HUES64 (cell line): Measurements from ENCODE around the gene CARMIL3.

ENCODE experiments used
- H3K27ac ChIP-seq: 2 replicates; pipeline ENCODE4 v1.7.0; 2013; ENCODE audit warnings: low read depth, low read length, inconsistent platforms
- H3K27me3 ChIP-seq: 2 replicates; pipeline ENCODE4 v1.6.1; 2013; ENCODE audit warnings: mild to moderate bottlenecking, low read length; ENCODE audit not compliant: insufficient read depth
- H3K36me3 ChIP-seq: 2 replicates; pipeline ENCODE4 v1.6.1; 2013; ENCODE audit warnings: mild to moderate bottlenecking, low read length; ENCODE audit not compliant: insufficient read depth
- H3K4me1 ChIP-seq: 2 replicates; pipeline ENCODE4 v1.6.1; 2013; ENCODE audit warnings: mild to moderate bottlenecking, low read length, moderate library complexity; ENCODE audit not compliant: insufficient read depth
- H3K4me3 ChIP-seq: 2 replicates; pipeline ENCODE4 v1.5.1; 2013; ENCODE audit warnings: mild to moderate bottlenecking, low read length, moderate library complexity
- H3K9ac ChIP-seq: 2 replicates; pipeline ENCODE4 v1.6.1; 2013; ENCODE audit warnings: mild to moderate bottlenecking, low read depth, low read length
- H3K9me3 ChIP-seq: 2 replicates; pipeline ENCODE4 v1.6.1; 2013; ENCODE audit warnings: low read depth, low read length; ENCODE audit not compliant: insufficient read depth
- WGBS: fragments of 150-250, 120-280 bp; methylation state at CpG from one replicate; pipeline ENCODE4 v1.1.7; 2013; ENCODE audit warnings: missing lambda C conversion rate; 5-methylcytosine and 5-hydroxymethylcytosine counted together

Gene CARMIL3

GRCh38 chr14:24081739-24082211 is 30.0 kb downstream of the CARMIL3 start:
- H3K9ac ChIP-seq, result no peak overlapping the region
- H3K36me3 ChIP-seq, result no peaks in the 10 kb centered on the region
- peaks cover 20% of the 10 kb centered on the region for H3K4me1 ChIP-seq
- 17% methylated on average over 26 of the region's 26 CpGs for WGBS
- peaks cover 47% of the 10 kb centered on the region for H3K27me3 ChIP-seq
- H3K9me3 ChIP-seq, result no peaks in the 10 kb centered on the region
- H3K4me3 ChIP-seq, result peak overlapping the region; percentile 81
- H3K27ac ChIP-seq, result no peak overlapping the region

GRCh38 chr14:24082411-24083080 is 30.7 kb downstream of the CARMIL3 start:
- Histone ChIP-seq H3K27me3 (peaks cover 47% of the 10 kb centered on the region), H3K36me3 (no peaks in the 10 kb centered on the region), H3K9ac (no peak overlapping the region), H3K4me3 (no peak overlapping the region), H3K4me1 (peaks cover 20% of the 10 kb centered on the region), H3K9me3 (no peaks in the 10 kb centered on the region), H3K27ac (no peak overlapping the region)
- WGBS, result 90% methylated on average over 5 of the region's 5 CpGs

- H3K27me3 ChIP-seq, result peaks cover 47% of the 10 kb centered on the region
- 90% methylated on average over 3 of the region's 3 CpGs for WGBS
- no peaks in the 10 kb centered on the region for H3K9me3 ChIP-seq
- H3K4me3 ChIP-seq, result no peak overlapping the region
- H3K4me1 ChIP-seq, result peaks cover 20% of the 10 kb centered on the region
- no peak overlapping the region for H3K27ac ChIP-seq
- H3K9ac ChIP-seq, result no peak overlapping the region
- no peaks in the 10 kb centered on the region for H3K36me3 ChIP-seq
These were observed 31.7 kb downstream of the CARMIL3 start for GRCh38 chr14:24083462-24083861.

GRCh38 chr14:24084440-24084839 is 32.6 kb downstream of the CARMIL3 start:
- no peak overlapping the region for H3K4me3 ChIP-seq
- no peaks in the 10 kb centered on the region for H3K9me3 ChIP-seq
- peaks cover 47% of the 10 kb centered on the region for H3K27me3 ChIP-seq
- H3K4me1 ChIP-seq, result peaks cover 18% of the 10 kb centered on the region
- no peak overlapping the region for H3K9ac ChIP-seq
- no peaks in the 10 kb centered on the region for H3K36me3 ChIP-seq
- 89% methylated on average over 2 of the region's 2 CpGs for WGBS
- H3K27ac ChIP-seq, result no peak overlapping the region

GRCh38 chr14:24085215-24085614 is 33.4 kb downstream of the CARMIL3 start:
- Histone ChIP-seq H3K9me3 (no peaks in the 10 kb centered on the region), H3K27ac (no peak overlapping the region), H3K9ac (no peak overlapping the region), H3K4me1 (peaks cover 11% of the 10 kb centered on the region), H3K27me3 (peaks cover 42% of the 10 kb centered on the region), H3K4me3 (no peak overlapping the region), H3K36me3 (no peaks in the 10 kb centered on the region)
- 88% methylated on average over 2 of the region's 3 CpGs for WGBS

GRCh38 chr14:24086193-24086955 is 34.6 kb downstream of the CARMIL3 start:
- H3K9ac ChIP-seq, result no peak overlapping the region
- no peaks in the 10 kb centered on the region for H3K36me3 ChIP-seq
- H3K27me3 ChIP-seq, result peaks cover 31% of the 10 kb centered on the region
- no peaks in the 10 kb centered on the region for H3K9me3 ChIP-seq
- H3K4me3 ChIP-seq, result no peak overlapping the region
- WGBS, result 64% methylated on average over 3 of the region's 3 CpGs
- 0 out of 2 replicates have a peak, but pooled peaks cover 4% of the 10 kb centered on the region for H3K4me1 ChIP-seq
- H3K27ac ChIP-seq, result no peak overlapping the region

GRCh38 chr14:24087004-24087403 is 35.2 kb downstream of the CARMIL3 start:
- no peak overlapping the region for H3K4me3 ChIP-seq
- no peak overlapping the region for H3K9ac ChIP-seq
- H3K9me3 ChIP-seq, result no peaks in the 10 kb centered on the region
- no peak overlapping the region for H3K27ac ChIP-seq
- 84% methylated on average over 1 of the region's 1 CpG for WGBS
- H3K36me3 ChIP-seq, result no peaks in the 10 kb centered on the region
- 0 out of 2 replicates have a peak, but pooled peaks cover 1% of the 10 kb centered on the region for H3K4me1 ChIP-seq
- peaks cover 24% of the 10 kb centered on the region for H3K27me3 ChIP-seq

- Histone ChIP-seq H3K9ac (no peak overlapping the region), H3K27ac (no peak overlapping the region), H3K36me3 (no peaks in the 10 kb centered on the region), H3K4me3 (no peak overlapping the region), H3K9me3 (no peaks in the 10 kb centered on the region), H3K4me1 (no peaks in the 10 kb centered on the region), H3K27me3 (peaks cover 18% of the 10 kb centered on the region)
- WGBS, result 84% methylated on average over 2 of the region's 2 CpGs
These were observed 36.3 kb downstream of the CARMIL3 start for GRCh38 chr14:24088095-24088494.

GRCh38 chr14:24089890-24090289 is 38.1 kb downstream of the CARMIL3 start:
- 90% methylated on average over 5 of the region's 6 CpGs for WGBS
- H3K4me1 ChIP-seq, result peaks cover 5% of the 10 kb centered on the region

GRCh38 chr14:24092110-24092504 is 40.3 kb downstream of the CARMIL3 start:
- Histone ChIP-seq H3K4me3 (no peak overlapping the region), H3K4me1 (peaks cover 14% of the 10 kb centered on the region), H3K36me3 (no peaks in the 10 kb centered on the region), H3K9me3 (no peaks in the 10 kb centered on the region), H3K9ac (no peak overlapping the region), H3K27me3 (peaks cover 6% of the 10 kb centered on the region), H3K27ac (no peak overlapping the region)

More at GRCh38 chr14:24089890-24090289, 38.1 kb downstream of the CARMIL3 start:
- H3K27me3 ChIP-seq, result peaks cover 6% of the 10 kb centered on the region
- H3K9me3 ChIP-seq, result no peaks in the 10 kb centered on the region
- no peak overlapping the region for H3K27ac ChIP-seq
- H3K4me3 ChIP-seq, result no peak overlapping the region
- H3K36me3 ChIP-seq, result no peaks in the 10 kb centered on the region
- H3K9ac ChIP-seq, result no peak overlapping the region

- no peak overlapping the region for H3K9ac ChIP-seq
These were observed 40.8 kb downstream of the CARMIL3 start for GRCh38 chr14:24092505-24093206.

More at GRCh38 chr14:24092505-24093206, 40.8 kb downstream of the CARMIL3 start:
- H3K36me3 ChIP-seq, result no peaks in the 10 kb centered on the region
- 95% methylated on average over 3 of the region's 4 CpGs for WGBS
- no peak overlapping the region for H3K27ac ChIP-seq
- H3K4me3 ChIP-seq, result no peak overlapping the region
- H3K4me1 ChIP-seq, result peaks cover 14% of the 10 kb centered on the region
- no peaks in the 10 kb centered on the region for H3K9me3 ChIP-seq
- H3K27me3 ChIP-seq, result peaks cover 6% of the 10 kb centered on the region
